ENCODE data around the gene PACRG. TPM values are rescaled to one million over a fixed set of nuclear protein-coding genes. Genes with fewer than 3 reads are reported as not detected.

Gene PACRG
- total RNA-seq, 1 donor = under 0.01 TPM

DNA sequence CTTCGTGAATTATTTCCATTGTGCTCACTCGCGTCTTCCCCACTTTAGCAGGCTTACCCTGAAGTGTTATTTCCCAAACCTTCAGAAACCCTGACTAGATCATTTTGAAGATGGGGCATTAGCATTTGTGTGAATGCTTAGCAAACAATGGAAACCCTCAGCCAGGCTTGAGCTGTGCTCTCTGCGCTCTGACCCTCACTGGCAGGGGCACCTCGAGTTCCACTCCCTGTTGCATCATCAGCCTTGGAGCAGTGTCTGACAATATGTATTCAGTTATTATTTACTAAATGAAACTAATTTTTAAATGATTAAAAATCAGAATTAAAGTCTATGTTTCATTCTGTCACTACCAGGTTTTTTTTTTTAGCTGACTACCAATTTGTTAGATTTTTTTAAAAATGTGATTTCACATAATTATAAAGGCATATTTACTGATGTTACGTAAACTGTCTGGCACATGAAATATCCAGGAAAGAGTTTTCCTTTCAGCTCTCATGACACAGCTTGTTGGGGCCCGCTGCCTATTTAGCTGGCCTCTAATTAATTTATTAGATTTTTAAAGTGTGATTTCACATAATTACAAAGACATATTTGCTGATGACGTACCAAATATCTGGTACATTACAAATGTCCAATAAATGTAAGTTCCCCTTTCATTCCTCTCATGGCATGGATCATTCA, 155.2 kb downstream of the PACRG start:
- TF ChIP-seq CTCF (IDR thresholded peaks at IDR 0.05; ENCODE audit: insufficient read depth, low read depth, low read length) = no peak
- no peak overlapping the region for H3K4me3 ChIP-seq (ENCODE audit: low read depth, low read length)
- DNase-seq (ENCODE audit: low read depth) = no peak

DNA sequence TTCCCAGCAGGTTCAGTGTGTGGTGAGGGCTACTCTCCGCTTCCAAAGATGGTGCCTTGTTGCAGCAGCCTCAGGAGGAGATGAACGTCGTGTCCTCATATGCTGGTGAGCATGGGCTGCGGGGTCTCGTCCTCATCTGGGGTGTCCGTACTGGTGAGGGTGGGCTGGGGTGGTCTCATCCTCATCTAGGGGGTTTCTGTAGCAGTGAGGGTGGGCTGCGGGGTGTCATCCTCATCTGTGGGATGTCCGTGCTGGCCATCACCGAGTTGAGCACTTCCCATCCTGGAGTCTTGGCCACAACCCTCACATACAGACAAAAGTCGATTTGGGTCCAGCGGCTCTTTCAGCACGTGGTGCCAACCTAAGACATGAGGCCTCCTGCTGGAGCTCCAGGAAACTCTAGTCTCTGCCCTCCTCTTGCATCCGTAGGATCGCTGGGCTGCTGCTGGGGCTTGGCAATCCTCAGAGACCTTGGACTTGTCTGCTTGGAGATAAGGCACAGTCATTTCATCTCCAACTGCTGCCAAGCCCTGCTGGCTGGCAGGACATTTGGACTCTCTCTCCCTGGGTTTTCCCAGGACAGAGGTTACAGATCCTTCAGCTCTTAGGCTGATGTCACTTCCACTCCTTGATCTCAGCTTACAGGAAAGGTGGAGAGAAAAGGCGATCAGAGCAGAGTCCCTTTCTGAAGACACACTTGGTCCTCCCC, 160.4 kb downstream of the PACRG start:
- no peak for DNase-seq (ENCODE audit: low read depth)
- no peak overlapping the region for H3K4me3 ChIP-seq (ENCODE audit: low read depth, low read length)
- no peak for TF ChIP-seq CTCF (IDR thresholded peaks at IDR 0.05; ENCODE audit: insufficient read depth, low read depth, low read length)

DNA sequence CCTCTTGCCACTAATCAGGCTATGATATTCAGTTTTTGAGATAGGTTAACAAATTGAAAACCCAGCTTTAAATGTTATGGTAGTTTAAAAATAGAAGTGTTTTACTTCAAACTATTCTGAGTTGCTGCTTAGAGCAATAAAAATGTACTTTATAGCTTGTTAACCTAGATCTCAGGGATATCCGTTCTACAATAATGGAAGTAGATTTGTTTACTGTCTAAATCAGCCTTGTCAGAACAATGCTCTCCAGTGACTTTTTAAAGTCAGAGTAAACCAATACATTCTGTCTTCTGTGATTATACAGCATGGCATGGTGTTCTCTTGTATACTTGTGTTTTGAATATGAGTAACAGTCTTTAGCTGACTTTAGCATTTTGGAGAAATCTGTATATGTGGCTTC, 161.5 kb downstream of the PACRG start:
- no peak overlapping the region for H3K4me3 ChIP-seq (ENCODE audit: low read depth, low read length)
- DNase-seq (ENCODE audit: low read depth) = no peak
- TF ChIP-seq CTCF (IDR thresholded peaks at IDR 0.05; ENCODE audit: insufficient read depth, low read depth, low read length) = no peak

GRCh38 chr6:162898011-162898410, 170.2 kb downstream of the PACRG start:
- TF ChIP-seq CTCF (IDR thresholded peaks at IDR 0.05; ENCODE audit: insufficient read depth, low read depth, low read length) = no peak

GRCh38 chr6:162899148-162899547, 171.4 kb downstream of the PACRG start:
- DNase-seq (ENCODE audit: low read depth) = no peak
- H3K4me3 ChIP-seq (ENCODE audit: low read depth, low read length) = no peak overlapping the region
- TF ChIP-seq CTCF (IDR thresholded peaks at IDR 0.05; ENCODE audit: insufficient read depth, low read depth, low read length) = no peak

More at GRCh38 chr6:162898011-162898410, 170.2 kb downstream of the PACRG start:
- H3K4me3 ChIP-seq (ENCODE audit: low read depth, low read length) = no peak overlapping the region
- no peak for DNase-seq (ENCODE audit: low read depth)

DNA sequence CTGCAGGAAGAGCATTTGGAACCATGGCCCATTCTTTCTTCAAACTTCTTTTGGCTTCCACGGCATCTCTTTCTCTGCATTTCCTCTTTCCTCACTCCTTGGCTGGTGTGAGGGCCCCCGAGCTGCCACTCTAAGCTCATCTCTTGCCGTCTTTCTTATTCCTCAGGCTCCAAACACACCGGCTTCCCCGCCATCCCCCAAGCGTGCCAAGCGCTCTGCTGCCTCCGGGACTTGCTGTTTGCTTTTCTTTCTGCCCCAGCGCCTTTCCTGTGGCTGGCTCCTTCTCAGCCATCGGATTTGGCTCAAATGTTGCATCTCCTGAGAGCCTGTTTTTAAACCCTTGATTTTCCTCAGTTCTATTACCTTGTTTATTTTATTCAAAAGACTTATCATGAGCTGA, 172.7 kb downstream of the PACRG start:
- no peak for DNase-seq (ENCODE audit: low read depth)
- TF ChIP-seq CTCF (IDR thresholded peaks at IDR 0.05; ENCODE audit: insufficient read depth, low read depth, low read length) = no peak
- H3K4me3 ChIP-seq (ENCODE audit: low read depth, low read length) = no peak overlapping the region

Data from fibroblast of villous mesenchyme (primary cell).